Suprapubic skin (tissue), 3 donors: ENCODE results near the gene SRPRB.

Source experiments
- CTCF ChIP-seq, 2 donors: fragments of 200-600 bp in 1 of 2; fragments of 450-650 bp in 1 of 2; sonication (generic) in 1 of 2; IDR thresholded peaks; one replicate each; pipeline ENCODE4 v1.5.1; 2016 to 2019; ENCODE audit warnings: antibody characterized with exemption in 2 of 2, mild to moderate bottlenecking in 1 of 2, moderate library complexity in 1 of 2
- POLR2AphosphoS5 ChIP-seq, 3 donors: sonication (generic); formaldehyde crosslinking; IDR thresholded peaks; one replicate each; pipeline ENCODE4 v1.6.1; 2017; ENCODE audit warnings: antibody characterized with exemption in 3 of 3

- TF ChIP-seq CTCF (IDR thresholded peaks at IDR 0.05) (no peak), POLR2AphosphoS5 (IDR thresholded peaks at IDR 0.05) (no peak)
Measured at GRCh38 chr3:133762539-133762938, 43.1 kb upstream of the SRPRB start.
